CD4-positive, alpha-beta T cell treated with Interleukin-10 for 1 hour (primary cell): ENCODE data around the gene DIAPH2.

Source experiments
- DNase-seq: peaks from one replicate; pipeline ENCODE4 v3.0.0-alpha.2; 2020

DIAPH2 gene

DNA sequence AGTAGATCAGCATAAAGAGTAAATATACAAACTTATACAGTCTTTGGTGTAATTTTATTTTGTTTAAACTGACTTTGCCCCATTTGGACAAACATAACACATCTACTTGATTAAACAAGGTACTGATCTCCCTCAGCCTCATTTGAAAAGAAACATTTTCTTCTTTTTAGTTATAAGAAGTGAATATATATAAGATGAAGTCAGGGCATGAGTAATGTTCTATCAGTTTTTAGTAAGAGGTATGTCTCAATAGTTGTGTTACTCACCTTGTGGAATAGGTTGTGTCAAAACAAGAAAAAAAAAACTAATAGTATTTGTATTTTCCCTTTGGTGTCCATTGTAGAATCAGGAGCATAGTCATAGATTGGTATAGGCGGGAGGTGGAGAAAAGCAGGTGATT, 526.4 kb downstream of the DIAPH2 start:
- no peak for DNase-seq

- no peak for DNase-seq
Observed at GRCh38 chrX:97215186-97215585, 530.5 kb downstream of the DIAPH2 start.

- no peak for DNase-seq
Observed at GRCh38 chrX:97224148-97224547, 539.5 kb downstream of the DIAPH2 start.

DNA sequence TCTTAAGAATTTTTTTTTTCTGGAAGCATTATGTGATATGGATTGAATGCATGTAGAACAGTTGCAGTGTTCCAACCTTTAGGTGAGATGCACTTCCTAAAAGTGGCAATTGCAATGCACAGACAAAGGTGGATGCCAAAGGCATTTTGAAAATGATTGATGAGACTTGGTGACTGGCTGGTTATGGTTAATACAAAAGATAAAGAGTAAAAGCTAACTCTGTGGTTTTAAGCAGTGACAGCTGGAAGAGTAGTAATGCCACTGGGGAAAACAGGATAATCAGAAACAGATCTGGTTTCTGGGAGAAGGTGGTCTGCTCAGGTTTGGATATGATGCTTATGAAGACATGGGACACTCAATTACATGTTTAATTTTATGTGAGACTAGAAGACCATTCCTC, 544.7 kb downstream of the DIAPH2 start:
- DNase-seq = no peak

GRCh38 chrX:97230948-97231347, 546.3 kb downstream of the DIAPH2 start:
- no peak for DNase-seq

DNA sequence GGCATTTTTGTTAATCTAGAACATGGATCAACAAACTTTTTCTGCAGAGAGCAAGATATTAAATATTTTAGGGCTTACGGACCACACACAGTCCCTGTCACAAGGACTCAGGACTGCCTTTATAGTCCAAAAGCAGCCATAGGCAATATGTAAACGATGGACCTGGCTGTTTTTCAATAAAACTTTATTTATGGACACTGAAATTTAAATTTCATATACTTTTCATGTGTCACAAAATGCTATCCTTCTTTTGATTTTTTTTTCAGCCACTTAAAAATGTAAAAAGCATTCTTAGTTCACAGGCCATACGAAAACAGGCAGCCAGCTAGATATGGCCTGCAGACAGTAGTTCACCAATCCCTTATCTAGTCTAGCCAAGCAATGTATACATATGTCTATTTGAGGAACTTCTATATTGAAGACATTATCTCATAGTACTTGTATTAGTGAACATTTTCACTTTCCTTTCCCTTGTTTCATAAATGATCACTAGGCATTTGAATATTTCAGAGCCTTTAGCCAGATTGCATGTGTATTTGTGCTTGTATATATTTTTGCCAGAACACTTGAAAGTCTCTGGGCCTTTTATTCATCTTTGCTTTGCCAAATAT, 549.9 kb downstream of the DIAPH2 start:
- DNase-seq = no peak

DNA sequence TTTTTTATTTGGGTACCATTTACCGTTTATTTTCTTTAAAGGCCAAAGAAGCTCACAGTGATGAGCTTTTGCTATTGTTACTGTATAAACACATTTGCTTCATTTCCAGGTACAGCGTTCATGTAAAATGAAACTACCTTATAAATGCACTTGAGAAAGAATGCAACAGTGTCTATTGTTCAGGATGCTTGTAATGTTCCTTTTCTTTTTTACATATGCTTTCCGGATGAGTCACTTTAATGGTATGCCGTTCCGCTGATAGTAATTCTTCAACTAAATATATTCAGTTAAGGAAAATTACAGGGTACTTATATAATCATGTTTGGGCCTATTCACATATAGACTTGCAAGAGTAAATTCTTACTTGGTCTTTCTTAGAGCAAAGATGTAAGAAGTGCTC, 554.0 kb downstream of the DIAPH2 start:
- DNase-seq = no peak

DNA sequence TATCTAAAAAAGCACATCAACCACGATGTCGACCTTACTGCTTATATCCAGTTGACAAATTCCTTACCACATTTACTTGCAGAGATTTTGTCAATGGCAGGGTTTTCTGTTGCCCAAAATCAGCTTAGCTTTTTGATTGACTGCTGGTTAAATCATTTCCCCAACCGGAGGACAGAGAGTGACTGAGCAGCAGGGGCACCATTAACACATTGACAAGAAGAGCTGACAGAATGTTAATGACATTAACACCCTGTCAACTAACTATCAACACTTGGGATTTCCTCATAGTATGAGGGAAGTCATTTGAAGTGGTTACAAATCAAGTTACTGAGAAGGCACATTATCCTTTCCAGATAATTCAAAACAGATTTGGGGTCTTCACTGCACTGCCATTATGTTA, 567.5 kb downstream of the DIAPH2 start:
- no peak for DNase-seq

DNA sequence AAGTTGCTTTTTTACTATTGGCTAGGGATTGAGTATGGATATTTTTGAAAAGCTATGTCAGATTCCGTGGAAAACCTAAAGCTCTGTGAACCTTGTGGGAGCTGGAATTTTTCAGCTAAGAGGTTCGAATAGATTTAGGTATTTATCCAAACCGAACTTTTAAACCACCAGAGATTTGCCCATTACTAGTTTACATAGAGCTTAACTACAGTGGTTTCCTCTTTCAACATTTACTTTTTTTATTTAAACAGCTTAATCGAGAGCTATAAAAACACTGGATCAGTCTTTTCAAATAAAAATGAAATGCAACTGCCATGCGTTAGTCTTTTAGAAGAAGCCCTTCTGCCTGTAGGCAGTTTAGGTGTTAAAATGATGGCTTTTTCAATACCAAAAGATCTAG, 576.0 kb downstream of the DIAPH2 start:
- DNase-seq = no peak

- DNase-seq = no peak
Observed at GRCh38 chrX:97266406-97267121, 581.9 kb downstream of the DIAPH2 start.

- no peak for DNase-seq
Observed at GRCh38 chrX:97267396-97268181, 582.9 kb downstream of the DIAPH2 start.

GRCh38 chrX:97268182-97268680, 583.6 kb downstream of the DIAPH2 start:
- DNase-seq = no peak

- no peak for DNase-seq
Observed at GRCh38 chrX:97284531-97284930, 599.9 kb downstream of the DIAPH2 start.

- no peak for DNase-seq
Observed at GRCh38 chrX:97290199-97290598, 605.6 kb downstream of the DIAPH2 start.

GRCh38 chrX:97294041-97294440, 609.4 kb downstream of the DIAPH2 start:
- DNase-seq = no peak

- no peak for DNase-seq
Observed at GRCh38 chrX:97295954-97296353, 611.3 kb downstream of the DIAPH2 start.

DNA sequence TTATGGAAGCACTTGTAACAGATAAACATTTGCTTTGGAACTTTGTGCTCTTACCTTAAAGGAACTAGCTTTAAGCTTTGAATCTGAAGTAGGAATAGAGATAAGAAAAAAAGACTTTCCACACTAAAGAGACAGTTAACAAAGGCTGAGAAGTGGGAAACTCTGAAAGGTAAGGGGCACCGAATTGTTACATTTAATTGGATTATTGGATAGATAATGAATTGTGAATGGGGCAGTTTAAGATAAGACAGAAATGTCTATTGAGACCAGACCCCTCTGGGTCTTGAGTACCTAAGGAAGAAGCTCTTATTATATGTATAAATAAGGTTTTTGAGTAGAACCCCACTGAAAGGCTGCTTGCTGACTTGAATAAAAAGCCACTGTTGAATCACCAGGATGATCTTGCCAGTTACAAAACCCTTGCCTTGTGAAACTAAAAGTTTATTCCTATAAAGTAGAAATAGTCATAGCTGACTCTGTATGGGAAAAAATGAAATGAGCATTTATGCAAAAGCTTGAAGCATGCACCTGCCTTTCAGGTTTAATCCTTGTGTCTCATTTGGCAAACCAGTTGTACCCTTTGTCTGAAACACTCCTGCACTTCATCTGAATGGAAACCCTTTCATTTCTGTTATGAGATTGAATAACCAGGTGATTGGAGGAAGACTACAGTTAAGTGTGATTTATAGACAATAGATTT, 622.3 kb downstream of the DIAPH2 start:
- DNase-seq = no peak

GRCh38 chrX:97308171-97308570, 623.5 kb downstream of the DIAPH2 start:
- no peak for DNase-seq

GRCh38 chrX:97309487-97310116, 625.0 kb downstream of the DIAPH2 start:
- DNase-seq = no peak

- no peak for DNase-seq
Observed at GRCh38 chrX:97310373-97310772, 625.7 kb downstream of the DIAPH2 start.

DNA sequence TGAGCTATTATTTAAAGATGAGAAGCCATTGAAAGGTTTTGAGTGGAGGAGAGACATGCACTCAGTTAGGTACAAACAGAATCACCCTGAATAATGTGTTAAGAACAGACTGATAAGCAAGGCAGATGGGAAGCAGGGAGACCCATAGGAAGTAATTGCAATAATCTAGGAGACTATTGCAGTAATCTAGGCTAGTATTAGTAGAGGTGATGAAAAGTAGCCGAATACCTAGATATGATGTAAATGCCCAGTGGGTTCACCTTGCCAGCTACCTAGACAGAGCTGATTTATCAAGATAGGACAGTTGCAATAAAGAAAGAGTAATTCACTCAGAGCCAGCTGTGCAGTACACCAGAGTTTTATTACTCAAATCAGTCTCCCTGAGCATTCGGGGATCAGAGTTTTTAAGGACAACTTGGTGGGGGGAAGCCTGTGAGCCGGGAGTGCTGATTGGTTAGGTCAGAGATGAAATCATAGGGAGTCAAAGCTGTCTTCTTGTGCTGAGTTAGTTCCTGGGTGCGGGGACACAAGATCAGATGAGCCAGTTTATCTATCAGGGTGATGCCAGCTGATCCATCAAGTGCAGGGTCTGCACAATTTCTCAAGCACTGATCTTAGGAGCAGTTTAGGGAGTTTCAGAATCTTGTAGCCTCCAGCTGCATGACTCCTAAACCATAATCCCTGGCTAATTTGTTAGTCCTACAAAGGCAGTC, 626.6 kb downstream of the DIAPH2 start:
- DNase-seq = no peak

GRCh38 chrX:97314345-97314744, 629.7 kb downstream of the DIAPH2 start:
- DNase-seq = no peak
